RCC 7860 (cell line): ENCODE data around the gene ADARB1.

ENCODE experiments used
- DNase-seq: peaks from one replicate; pipeline ENCODE4 v3.0.0-alpha.2; 2015; ENCODE audit warnings: low spot score
- FAIRE-seq: peaks from 2 replicates; lab custom pipeline; 2012; peaks lifted over from hg19 to GRCh38; lab: Jason Lieb, UNC

Gene ADARB1

GRCh38 chr21:45146801-45147200 lies 72.4 kb downstream of the ADARB1 start:
- FAIRE-seq = no peak
- DNase-seq = no peak

- DNase-seq (no peak), FAIRE-seq (no peak)
These were observed 73.3 kb downstream of the ADARB1 start for GRCh38 chr21:45147473-45148315.

- FAIRE-seq (no peak), DNase-seq (no peak)
These were observed 74.1 kb downstream of the ADARB1 start for GRCh38 chr21:45148316-45148990.

- DNase-seq (no peak), FAIRE-seq (no peak)
These were observed 74.6 kb downstream of the ADARB1 start for GRCh38 chr21:45149021-45149420.

- no peak for FAIRE-seq
These were observed 76.3 kb downstream of the ADARB1 start for GRCh38 chr21:45150638-45151131.

GRCh38 chr21:45151445-45152160 lies 77.2 kb downstream of the ADARB1 start:
- no peak for FAIRE-seq

More at GRCh38 chr21:45150638-45151131, 76.3 kb downstream of the ADARB1 start:
- no peak for DNase-seq

GRCh38 chr21:45152265-45152746 lies 77.9 kb downstream of the ADARB1 start:
- FAIRE-seq = no peak
- DNase-seq = no peak

More at GRCh38 chr21:45151445-45152160, 77.2 kb downstream of the ADARB1 start:
- no peak for DNase-seq

- FAIRE-seq (no peak), DNase-seq (no peak)
These were observed 79.3 kb downstream of the ADARB1 start for GRCh38 chr21:45153358-45154318.

GRCh38 chr21:45154511-45155508 lies 80.4 kb downstream of the ADARB1 start:
- DNase-seq (no peak), FAIRE-seq (no peak)

GRCh38 chr21:45155910-45156309 lies 81.5 kb downstream of the ADARB1 start:
- DNase-seq (no peak), FAIRE-seq (no peak)

- DNase-seq (no peak), FAIRE-seq (no peak)
These were observed 82.1 kb downstream of the ADARB1 start for GRCh38 chr21:45156459-45156858.

- DNase-seq (no peak), FAIRE-seq (no peak)
These were observed 83.6 kb downstream of the ADARB1 start for GRCh38 chr21:45157932-45158331.

- DNase-seq (no peak), FAIRE-seq (no peak)
These were observed 84.4 kb downstream of the ADARB1 start for GRCh38 chr21:45158491-45159423.

GRCh38 chr21:45160198-45160597 lies 85.8 kb downstream of the ADARB1 start:
- no peak for FAIRE-seq
- DNase-seq = no peak

- no peak for FAIRE-seq
- no peak for DNase-seq
These were observed 86.9 kb downstream of the ADARB1 start for GRCh38 chr21:45161038-45161945.

- no peak for DNase-seq
- FAIRE-seq = no peak
These were observed 87.7 kb downstream of the ADARB1 start for GRCh38 chr21:45162115-45162514.

GRCh38 chr21:45162809-45163208 lies 88.4 kb downstream of the ADARB1 start:
- DNase-seq (no peak), FAIRE-seq (no peak)
